MM.1S (cell line): ENCODE results near the gene IFI30.

Source experiments
- CTCF ChIP-seq: fragments of 300-600 bp; sonication (generic); IDR thresholded peaks from 2 replicates; pipeline ENCODE4 v1.5.1; 2016; ENCODE audit warnings: antibody characterized with exemption, low read length, mixed read lengths
- EZH2phosphoT487 ChIP-seq: fragments of 300-600 bp; sonication (generic); IDR thresholded peaks from 2 replicates; pipeline ENCODE4 v1.6.1; 2018; ENCODE audit warnings: antibody characterized with exemption, low read length

DNA sequence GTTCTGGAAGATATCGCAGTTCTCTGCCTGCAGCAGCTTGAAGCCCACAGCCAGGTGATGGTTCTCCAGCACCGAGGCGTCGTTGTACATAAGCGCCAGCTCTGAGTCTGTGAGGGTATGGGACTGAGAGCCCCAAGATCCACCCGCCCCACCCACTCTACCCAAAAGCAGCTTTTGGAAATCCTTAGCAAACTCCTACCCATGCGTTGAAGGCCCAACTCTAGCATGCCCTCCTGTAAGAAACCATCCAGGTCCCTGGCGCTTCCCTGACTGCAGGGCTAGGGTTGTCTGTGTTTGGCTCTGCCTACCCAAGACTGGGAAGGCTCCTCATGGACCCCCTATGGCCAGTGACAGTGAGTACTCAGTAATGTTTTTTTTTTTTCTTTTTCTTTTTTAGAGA is 43.2 kb downstream of the IFI30 start:
- TF ChIP-seq CTCF (no peak), EZH2phosphoT487 (no peak)
